ENCODE data around the gene KRT27.

DNA sequence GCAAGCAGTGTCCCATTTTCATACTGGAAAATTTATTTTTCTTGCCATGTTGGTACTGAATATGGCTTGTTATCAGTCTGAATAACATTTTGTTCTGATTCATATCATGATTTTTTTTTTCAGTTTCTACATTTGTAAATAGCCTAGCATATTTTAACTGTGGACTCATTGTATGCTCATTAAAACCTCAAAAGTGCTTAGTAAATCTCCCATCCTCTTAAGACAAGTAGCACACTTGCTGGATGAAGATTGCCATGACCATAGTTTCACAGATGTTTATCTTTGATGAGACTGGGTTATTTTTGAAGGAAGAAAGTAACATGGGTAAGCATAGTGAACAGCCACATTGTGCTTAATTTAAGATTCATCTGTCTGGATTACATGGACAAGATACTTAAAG lies 39.2 kb upstream of the KRT27 start:
- TF ChIP-seq, protein P1, sequence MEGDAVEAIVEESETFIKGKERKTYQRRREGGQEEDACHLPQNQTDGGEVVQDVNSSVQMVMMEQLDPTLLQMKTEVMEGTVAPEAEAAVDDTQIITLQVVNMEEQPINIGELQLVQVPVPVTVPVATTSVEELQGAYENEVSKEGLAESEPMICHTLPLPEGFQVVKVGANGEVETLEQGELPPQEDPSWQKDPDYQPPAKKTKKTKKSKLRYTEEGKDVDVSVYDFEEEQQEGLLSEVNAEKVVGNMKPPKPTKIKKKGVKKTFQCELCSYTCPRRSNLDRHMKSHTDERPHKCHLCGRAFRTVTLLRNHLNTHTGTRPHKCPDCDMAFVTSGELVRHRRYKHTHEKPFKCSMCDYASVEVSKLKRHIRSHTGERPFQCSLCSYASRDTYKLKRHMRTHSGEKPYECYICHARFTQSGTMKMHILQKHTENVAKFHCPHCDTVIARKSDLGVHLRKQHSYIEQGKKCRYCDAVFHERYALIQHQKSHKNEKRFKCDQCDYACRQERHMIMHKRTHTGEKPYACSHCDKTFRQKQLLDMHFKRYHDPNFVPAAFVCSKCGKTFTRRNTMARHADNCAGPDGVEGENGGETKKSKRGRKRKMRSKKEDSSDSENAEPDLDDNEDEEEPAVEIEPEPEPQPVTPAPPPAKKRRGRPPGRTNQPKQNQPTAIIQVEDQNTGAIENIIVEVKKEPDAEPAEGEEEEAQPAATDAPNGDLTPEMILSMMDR (IDR thresholded peaks at IDR 0.05), result no peak
- TF ChIP-seq POLR2A (IDR thresholded peaks at IDR 0.05), result no peak
